Measurements from ENCODE around the gene ATP6V0E1.

ATP6V0E1 gene

DNA sequence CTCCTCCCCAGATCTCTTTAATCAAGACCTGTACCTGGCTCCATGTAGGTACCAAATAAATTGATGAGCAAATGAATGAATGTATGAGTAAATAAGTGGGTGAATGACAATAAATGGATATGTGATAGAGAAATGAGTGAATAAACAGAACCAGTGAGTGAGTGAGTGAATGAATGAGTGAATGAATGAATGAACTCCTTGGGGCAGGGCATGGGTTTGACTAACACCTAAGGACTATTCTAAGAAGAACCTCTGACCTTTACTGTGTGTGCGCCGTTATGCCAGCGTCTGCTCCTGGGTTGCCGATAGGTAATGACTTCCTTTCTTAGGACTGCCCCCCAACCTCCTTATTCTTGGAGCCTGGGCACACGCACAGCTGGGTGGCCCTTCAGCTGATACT is 26.1 kb upstream of the ATP6V0E1 start:
- DNase-seq = no peak

GRCh38 chr5:172958331-172959046 is 25.1 kb upstream of the ATP6V0E1 start:
- peak; percentile 7 for DNase-seq

DNA sequence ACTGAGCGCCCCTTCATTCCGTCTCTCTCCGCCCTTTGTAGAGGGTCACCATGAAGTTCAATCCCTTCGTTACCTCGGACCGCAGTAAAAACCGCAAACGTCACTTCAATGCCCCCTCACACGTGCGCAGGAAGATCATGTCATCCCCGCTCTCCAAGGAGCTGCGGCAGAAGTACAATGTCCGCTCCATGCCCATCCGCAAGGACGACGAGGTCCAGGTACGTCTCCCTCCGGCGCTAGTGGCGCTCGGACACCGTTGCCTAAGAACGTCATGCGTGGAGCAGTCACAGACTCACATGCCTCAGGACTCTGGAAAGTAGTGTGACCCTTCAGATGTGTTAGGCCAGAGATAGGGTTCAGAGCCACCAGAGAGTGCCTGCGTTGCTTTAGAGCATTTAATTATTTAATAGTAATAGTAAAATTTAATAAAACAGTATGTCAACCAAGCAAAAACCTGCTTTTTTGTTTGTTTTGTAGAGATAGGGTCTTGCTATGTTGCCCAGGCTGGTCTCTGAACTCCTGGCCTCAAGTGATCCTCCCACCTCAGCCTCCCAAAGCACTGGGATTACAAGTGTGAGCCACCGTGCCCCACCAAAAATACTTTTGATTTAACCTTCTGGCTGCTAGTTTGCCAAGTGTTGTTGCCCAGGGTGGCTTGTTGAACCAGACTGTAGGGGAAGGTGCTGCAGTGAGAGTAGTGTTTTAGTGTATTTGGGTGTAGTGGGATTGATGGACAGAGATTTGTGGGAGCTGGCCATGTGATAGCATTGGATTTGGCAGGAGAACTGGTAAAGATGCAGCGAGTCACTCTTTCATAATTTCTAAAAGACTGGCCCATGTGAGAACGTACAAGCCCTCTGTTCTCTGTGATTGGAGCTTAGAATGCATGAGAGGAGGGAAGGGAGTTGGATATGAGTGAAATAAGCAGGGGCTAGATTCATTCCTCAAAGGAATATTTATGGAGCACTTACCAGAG is 23.5 kb upstream of the ATP6V0E1 start:
- DNase-seq = no peak

DNA sequence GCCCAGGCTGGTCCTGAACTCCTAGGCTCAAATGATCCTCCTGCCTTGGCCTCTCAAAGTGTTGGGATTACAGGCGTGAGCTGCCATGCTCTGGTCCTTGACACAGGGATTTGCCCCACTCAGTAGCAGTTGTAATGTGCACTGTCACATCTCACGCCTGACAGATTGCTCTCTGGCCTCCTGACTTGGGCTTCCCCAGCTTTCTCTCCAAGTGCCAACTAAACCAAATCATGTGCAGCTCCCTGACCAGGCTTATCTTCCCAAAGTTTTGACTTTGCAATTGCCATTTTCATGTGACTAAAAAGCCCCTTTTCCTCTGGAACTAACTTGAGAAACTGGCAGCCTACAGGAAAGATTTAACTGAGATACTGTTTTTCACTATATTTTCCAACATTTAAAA is 13.7 kb upstream of the ATP6V0E1 start:
- no peak for DNase-seq

GRCh38 chr5:172971482-172971881 is 12.1 kb upstream of the ATP6V0E1 start:
- DNase-seq = no peak

GRCh38 chr5:172972552-172972951 is 11.0 kb upstream of the ATP6V0E1 start:
- no peak for DNase-seq

DNA sequence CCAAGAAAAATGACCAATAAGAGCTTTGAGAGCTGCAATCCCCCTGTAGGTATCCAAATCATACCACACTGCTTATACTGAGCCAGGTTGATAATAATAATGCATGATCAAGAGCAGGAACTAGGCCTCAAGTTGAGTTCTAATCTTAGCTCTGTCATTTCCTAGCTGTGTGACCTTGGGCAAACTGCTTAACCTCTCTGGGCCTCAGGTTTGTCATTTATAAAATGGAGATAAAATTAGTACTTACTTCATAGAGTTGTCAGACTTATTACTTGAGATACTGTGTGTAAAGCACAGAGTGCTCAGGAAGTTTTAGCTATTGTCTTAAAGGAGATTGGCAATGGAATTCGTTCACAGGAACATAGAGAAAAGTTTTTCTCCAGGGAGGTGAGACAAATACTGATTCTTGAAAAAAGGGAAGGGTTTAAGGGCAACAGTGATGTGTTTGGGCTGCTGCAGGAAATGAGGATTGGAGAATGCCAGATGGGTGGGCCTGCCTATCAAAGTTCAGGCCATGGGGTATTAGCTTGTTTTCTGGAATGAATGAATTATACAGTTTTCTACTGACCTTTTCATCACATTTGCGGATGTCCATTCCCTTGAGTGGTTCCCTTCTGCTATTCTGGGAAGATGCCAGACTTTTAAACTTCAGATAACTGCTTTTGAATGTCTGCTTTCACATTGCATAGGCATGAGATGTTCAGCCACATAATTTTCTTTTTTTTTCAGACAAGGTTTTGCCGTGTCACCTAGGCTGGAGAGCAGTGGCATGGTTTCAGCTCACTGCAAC is 10.2 kb upstream of the ATP6V0E1 start:
- no peak for DNase-seq

DNA sequence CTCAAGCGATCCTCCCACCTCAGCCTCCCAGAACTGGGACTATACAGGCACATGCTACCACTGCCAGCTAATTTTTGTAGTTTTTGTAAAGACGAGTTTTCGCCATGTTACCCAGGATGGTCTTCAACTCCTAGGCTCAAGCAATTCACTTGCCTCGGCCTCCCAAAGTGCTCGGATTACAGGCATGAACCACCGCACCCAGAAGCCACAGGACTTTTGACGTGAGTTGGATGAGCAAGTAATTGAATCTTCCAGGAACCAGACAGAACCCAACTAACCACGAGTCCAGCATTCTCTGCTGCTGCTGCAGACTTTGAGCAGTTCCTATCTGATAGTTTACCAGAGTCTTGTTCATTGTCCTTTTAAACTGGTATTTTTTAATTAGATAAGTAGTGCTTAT is 9.6 kb upstream of the ATP6V0E1 start:
- DNase-seq = no peak

DNA sequence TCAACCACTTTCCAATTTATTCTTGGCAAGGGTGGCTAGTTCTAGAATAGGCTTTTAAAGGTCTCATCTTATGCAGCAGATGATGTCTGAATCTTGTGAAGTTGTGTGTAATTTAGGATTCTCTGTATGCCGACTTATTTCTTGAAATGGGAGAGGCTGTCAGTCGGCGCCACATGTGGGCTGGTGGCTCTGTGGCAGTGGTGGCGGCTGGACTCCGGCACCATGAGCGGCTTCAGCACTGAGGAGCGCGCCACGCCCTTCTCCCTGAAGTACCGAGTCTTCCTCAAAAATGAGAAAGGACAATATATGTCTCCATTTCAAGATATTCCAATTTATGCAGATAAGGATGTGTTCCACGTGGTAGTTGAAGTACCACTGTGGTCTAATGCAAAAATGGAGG is 8.3 kb upstream of the ATP6V0E1 start:
- DNase-seq = no peak

DNA sequence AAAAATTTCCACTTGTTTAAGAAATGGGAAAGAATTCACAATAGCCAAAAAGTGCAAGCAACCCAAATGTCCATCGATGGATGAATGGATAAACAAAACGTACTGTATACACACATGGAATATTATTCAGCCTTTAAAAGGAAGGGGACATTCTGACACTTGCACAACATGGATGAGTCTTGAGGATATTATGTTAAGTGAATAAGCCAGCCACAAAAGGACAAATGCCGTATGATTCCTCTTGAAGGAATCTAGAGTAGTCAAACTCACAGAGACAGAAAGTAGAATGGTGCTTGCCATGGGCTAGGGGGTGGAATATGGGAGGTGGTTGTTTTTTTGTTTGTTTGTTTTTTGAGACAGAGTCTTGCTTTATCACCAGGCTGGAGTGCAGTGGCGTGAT is 3.8 kb upstream of the ATP6V0E1 start:
- no peak for DNase-seq

DNA sequence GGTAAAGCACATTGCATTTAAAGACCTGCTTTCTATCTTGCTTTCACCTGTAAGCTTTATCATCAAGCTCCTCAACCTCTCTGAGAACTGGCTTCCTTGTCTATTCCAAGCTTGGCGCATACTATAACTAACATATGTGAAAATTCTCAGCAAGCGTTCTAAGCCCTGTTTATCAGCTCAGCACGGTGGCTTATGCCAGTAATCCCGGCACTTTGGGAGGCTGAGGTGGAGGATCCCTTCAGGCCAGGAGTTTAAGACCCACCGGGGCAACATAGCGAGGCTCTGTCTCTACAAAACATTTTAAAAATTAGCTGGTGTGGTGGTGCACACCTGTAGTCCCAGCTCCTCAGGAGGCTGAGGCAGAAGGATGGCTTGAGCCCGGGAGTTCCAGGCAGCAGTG is 1.6 kb upstream of the ATP6V0E1 start:
- DNase-seq = no peak

GRCh38 chr5:172984244-172984953 is 828 bp downstream of the ATP6V0E1 start:
- peak; percentile 50 for DNase-seq

DNA sequence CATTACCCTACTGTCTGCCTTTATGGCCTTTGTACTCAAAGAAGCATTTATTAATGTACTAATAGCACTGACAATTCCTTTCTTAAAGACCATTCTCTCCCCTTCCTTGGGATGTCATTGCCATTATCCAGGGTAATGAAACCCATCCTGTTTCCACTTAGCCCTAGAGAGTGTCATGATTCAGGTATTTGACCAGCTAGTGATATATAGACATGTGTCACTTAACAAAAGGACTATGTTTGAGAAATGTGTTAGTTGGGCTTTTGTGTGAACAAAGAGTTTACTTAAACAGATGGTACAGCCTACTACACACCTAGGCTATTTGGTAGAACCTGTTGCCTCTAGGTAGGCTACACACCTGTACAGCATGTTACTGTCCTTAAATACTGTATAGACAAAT is 2.0 kb downstream of the ATP6V0E1 start:
- no peak for DNase-seq

- DNase-seq = no peak
These were observed 4.7 kb downstream of the ATP6V0E1 start for GRCh38 chr5:172988276-172988675.

DNA sequence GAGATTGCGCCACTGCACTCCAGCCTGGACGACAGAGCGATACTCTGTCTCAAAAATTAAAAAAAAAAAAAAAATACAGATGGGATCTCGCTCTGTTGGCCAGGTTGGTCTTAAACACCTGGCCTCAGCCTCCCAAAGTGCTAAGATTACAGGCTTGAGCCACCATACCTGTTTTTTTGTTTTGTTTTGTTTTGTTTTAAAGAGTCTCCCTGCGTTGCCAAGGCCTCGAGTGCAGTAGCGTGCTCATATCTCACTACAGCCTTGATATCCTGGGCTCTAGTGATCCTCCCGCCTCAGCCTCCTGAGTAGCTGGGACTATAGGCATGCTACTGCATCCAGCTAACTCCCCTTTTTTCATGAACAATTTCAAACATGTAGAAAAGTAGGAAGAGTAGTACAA is 7.2 kb downstream of the ATP6V0E1 start:
- DNase-seq = no peak

GRCh38 chr5:172994405-172994804 is 10.8 kb downstream of the ATP6V0E1 start:
- no peak for DNase-seq

GRCh38 chr5:172999372-172999973 is 15.9 kb downstream of the ATP6V0E1 start:
- DNase-seq = no peak

DNA sequence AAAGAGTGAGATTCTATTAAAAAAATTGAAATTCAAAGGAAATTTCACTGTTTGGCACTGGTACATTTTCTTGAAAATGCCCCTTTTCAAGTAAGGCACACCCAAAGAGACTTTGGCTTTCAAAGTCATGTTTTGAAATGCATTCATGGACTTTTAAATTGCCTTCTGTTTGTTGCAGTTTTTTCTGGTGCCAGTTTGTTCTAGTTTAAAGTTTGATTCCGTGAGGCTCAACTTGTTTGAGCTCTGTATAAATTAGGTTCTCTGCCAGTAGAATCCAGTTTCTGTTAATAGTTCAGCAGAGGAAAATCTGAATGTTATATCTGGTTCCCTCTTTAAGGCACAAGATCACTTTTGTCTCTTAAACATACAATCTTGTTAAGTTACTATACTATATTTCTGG is 16.4 kb downstream of the ATP6V0E1 start:
- DNase-seq = no peak

GRCh38 chr5:173001229-173001841 is 17.8 kb downstream of the ATP6V0E1 start:
- no peak for DNase-seq

GRCh38 chr5:173003360-173003759 is 19.8 kb downstream of the ATP6V0E1 start:
- no peak for DNase-seq

- no peak for DNase-seq
These were observed 20.4 kb downstream of the ATP6V0E1 start for GRCh38 chr5:173004013-173004412.

GRCh38 chr5:173004447-173004846 is 20.9 kb downstream of the ATP6V0E1 start:
- no peak for DNase-seq

Measured in NCI-H1092 (cell line).